Esophagus muscularis mucosa (tissue), 3 donors: ENCODE results near the gene WDR75.

Source experiments
- POLR2A ChIP-seq: fragments of 450-650 bp; IDR thresholded peaks from one replicate; pipeline ENCODE4 v1.6.1; 2017; ENCODE audit warnings: antibody characterized with exemption, moderate library complexity, mild to moderate bottlenecking, low read depth
- POLR2AphosphoS5 ChIP-seq, 2 donors: sonication (generic); formaldehyde crosslinking; IDR thresholded peaks; one replicate each; pipeline ENCODE4 v1.6.1; 2017; ENCODE audit warnings: antibody characterized with exemption in 2 of 2
- TF ChIP-seq, protein P1 (sequence below), 3 experiments: fragments of 200-600 bp in 2 of 3; fragments of 450-650 bp in 1 of 3; sonication (generic) in 2 of 3; IDR thresholded peaks; one replicate each; pipeline ENCODE4 v1.5.1; 2017 to 2019; ENCODE audit warnings: antibody characterized with exemption in 3 of 3, mild to moderate bottlenecking in 2 of 3, moderate library complexity in 1 of 3

DNA sequence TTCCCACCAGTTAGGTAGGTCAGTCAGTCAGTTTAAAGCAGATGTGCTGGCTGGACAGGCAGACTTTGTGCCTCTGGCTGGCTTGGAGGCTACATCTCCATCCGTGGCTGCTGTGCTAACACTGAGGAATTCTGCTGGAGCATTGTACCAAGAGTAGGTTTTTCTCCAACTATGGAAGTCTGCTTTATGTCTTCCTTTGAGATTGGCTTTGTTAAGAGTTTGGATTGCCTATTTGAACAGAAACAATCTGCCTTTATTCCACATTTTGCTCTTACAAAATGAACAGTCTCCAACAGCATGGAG, 46.7 kb downstream of the WDR75 start:
- TF ChIP-seq POLR2A: no peak
- no peak for TF ChIP-seq POLR2AphosphoS5 (IDR thresholded peaks at IDR 0.05)
- TF ChIP-seq, protein P1, sequence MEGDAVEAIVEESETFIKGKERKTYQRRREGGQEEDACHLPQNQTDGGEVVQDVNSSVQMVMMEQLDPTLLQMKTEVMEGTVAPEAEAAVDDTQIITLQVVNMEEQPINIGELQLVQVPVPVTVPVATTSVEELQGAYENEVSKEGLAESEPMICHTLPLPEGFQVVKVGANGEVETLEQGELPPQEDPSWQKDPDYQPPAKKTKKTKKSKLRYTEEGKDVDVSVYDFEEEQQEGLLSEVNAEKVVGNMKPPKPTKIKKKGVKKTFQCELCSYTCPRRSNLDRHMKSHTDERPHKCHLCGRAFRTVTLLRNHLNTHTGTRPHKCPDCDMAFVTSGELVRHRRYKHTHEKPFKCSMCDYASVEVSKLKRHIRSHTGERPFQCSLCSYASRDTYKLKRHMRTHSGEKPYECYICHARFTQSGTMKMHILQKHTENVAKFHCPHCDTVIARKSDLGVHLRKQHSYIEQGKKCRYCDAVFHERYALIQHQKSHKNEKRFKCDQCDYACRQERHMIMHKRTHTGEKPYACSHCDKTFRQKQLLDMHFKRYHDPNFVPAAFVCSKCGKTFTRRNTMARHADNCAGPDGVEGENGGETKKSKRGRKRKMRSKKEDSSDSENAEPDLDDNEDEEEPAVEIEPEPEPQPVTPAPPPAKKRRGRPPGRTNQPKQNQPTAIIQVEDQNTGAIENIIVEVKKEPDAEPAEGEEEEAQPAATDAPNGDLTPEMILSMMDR (IDR thresholded peaks at IDR 0.05): no peak
